K562 (cell line): Measurements from ENCODE around the gene RBM20. TPM values are rescaled to one million over a fixed set of nuclear protein-coding genes. Genes with fewer than 3 reads are reported as not detected.

Experiments
- ATAC-seq: fragments of 200-7000 bp; cut with Tn5 transposase; 3 replicates; pipeline ENCODE4 v1.9.1; 2020; ENCODE audit warnings: moderate library complexity
- BruUV-seq: library from RNA; stranded (reverse); fragments of 400-500 nt; replicated peaks from 2 replicates; lab custom pipeline; 2021; lab: Mats Ljungman, UMichigan
- CTCF ChIA-PET: fragments of 300-600 bp; formaldehyde crosslinking; extraction: SDS; loops from one replicate; lab custom pipeline; 2021; ENCODE audit warnings: low intra/inter-chr PET ratio; lab: Yijun Ruan, JAX
- POLR2A ChIA-PET: fragments of 300-600, 350-650 bp; sonication (Branson Sonifier 250); formaldehyde crosslinking; extraction: SDS; loops from one replicate; lab custom pipeline; 2021; ENCODE audit warnings: antibody characterized with exemption, inconsistent platforms; lab: Yijun Ruan, JAX
- DNase-seq, 4 experiments: peaks; one replicate each; pipeline versions ENCODE4 v3.0.0 to v3.0.0-alpha.2; 2011 to 2018; ENCODE audit warnings: low spot score in 3 of 4, mixed read lengths in 3 of 4; ENCODE audit errors: extremely low read depth in 1 of 4
- FAIRE-seq: peaks from 2 replicates; lab custom pipeline; 2011; peaks lifted over from hg19 to GRCh38; lab: Jason Lieb, UNC
- H2AFZ ChIP-seq: 2 replicates; pipeline ENCODE4 v1.6.0; 2011; ENCODE audit warnings: low read depth, low read length, control low read depth, inconsistent platforms
- H3K27ac ChIP-seq: fragments of 200-600 bp; 3 replicates; pipeline ENCODE4 v1.8.0; 2011; ENCODE audit warnings: low read depth, mild to moderate bottlenecking, control low read depth, inconsistent platforms, low read length, moderate library complexity, mixed read lengths; ENCODE audit errors: extremely low read depth
- H3K27me3 ChIP-seq, 2 experiments: fragments of 300-600 bp in 1 of 2; 2 replicates in 1 of 2; 3 replicates in 1 of 2; pipeline versions ENCODE4 v1.6.0 to v1.8.0; 2011; ENCODE audit warnings: inconsistent platforms in 2 of 2, low read length in 2 of 2, mild to moderate bottlenecking in 1 of 2, mixed read lengths in 1 of 2, moderate library complexity in 1 of 2; ENCODE audit not compliant: control insufficient read depth in 2 of 2, insufficient read depth in 2 of 2
- H3K36me3 ChIP-seq: fragments of 300-600 bp; 3 replicates; pipeline ENCODE4 v1.8.0; 2011; ENCODE audit warnings: mild to moderate bottlenecking, low read length, inconsistent platforms; ENCODE audit not compliant: control insufficient read depth, insufficient read depth
- H3K4me1 ChIP-seq, 2 experiments: fragments of 200-600 bp in 1 of 2; replicated peaks in 1 of 2; 2 replicates in 1 of 2; 3 replicates in 1 of 2; pipeline versions ENCODE4 v1.5.1 to v1.8.0; 2011; ENCODE audit warnings: inconsistent platforms in 2 of 2, low read length in 2 of 2, mild to moderate bottlenecking in 1 of 2, mixed read lengths in 1 of 2, moderate library complexity in 1 of 2; ENCODE audit not compliant: control insufficient read depth in 2 of 2, insufficient read depth in 2 of 2
- H3K4me2 ChIP-seq: 2 replicates; pipeline ENCODE4 v1.6.1; 2011; ENCODE audit warnings: low read length, control low read depth, inconsistent platforms, mixed read lengths; ENCODE audit not compliant: insufficient read depth
- H3K4me3 ChIP-seq: fragments of 200-600 bp; sonication (generic), shearing (Covaris generic); 2 replicates; pipeline ENCODE4 v1.5.1; 2016; ENCODE audit warnings: control low read depth, inconsistent platforms
- H3K79me2 ChIP-seq: fragments of 200-600 bp; 3 replicates; pipeline ENCODE4 v1.8.0; 2011; ENCODE audit warnings: low read length, inconsistent platforms; ENCODE audit not compliant: control insufficient read depth, insufficient read depth
- H3K9ac ChIP-seq, 2 experiments: 2 replicates each; pipeline versions ENCODE4 v1.6.0 to v1.6.1; 2011; ENCODE audit warnings: low read depth in 2 of 2, low read length in 2 of 2, control low read depth in 1 of 2, inconsistent platforms in 1 of 2, mild to moderate bottlenecking in 1 of 2, mixed read lengths in 1 of 2; ENCODE audit not compliant: insufficient read depth in 1 of 2
- H3K9me1 ChIP-seq: one replicate; pipeline ENCODE4 v1.6.0; 2011; ENCODE audit warnings: inconsistent platforms, mild to moderate bottlenecking, low read length, moderate library complexity; ENCODE audit not compliant: control insufficient read depth, insufficient read depth
- H3K9me3 ChIP-seq: replicated peaks from 2 replicates; pipeline ENCODE4 v1.5.1; 2011; ENCODE audit warnings: low read depth, low read length, inconsistent platforms; ENCODE audit not compliant: control insufficient read depth, insufficient read depth
- H4K20me1 ChIP-seq: replicated peaks from 2 replicates; pipeline ENCODE4 v1.6.1; 2011; ENCODE audit warnings: low read length, inconsistent platforms, mixed read lengths; ENCODE audit not compliant: control insufficient read depth, insufficient read depth
- TAF1 ChIP-seq: IDR thresholded peaks from 2 replicates; pipeline ENCODE4 v1.6.1; 2011; ENCODE audit warnings: mild to moderate bottlenecking, low read length, moderate library complexity; ENCODE audit not compliant: insufficient read depth, control insufficient read depth, severe bottlenecking; ENCODE audit errors: extremely low read depth
- ZBTB40 ChIP-seq, 2 experiments: fragments of 450-650 bp in 1 of 2; sonication (generic) in 1 of 2; formaldehyde crosslinking in 1 of 2; IDR thresholded peaks; 2 replicates each; pipeline versions ENCODE4 v1.7.1 to v1.9.0; 2016 to 2022; ENCODE audit warnings: inconsistent platforms in 1 of 2, mild to moderate bottlenecking in 1 of 2, missing genetic modification reagents in 1 of 2
- ZNF146 ChIP-seq: IDR thresholded peaks from one replicate; pipeline ENCODE4 v1.6.1; 2018; ENCODE audit warnings: missing compliant biosample characterization; ENCODE audit not compliant: unreplicated experiment
- WGBS: fragments of 100-300 bp; shearing (Covaris generic); methylation state at CpG from one replicate; pipeline ENCODE4 v1.1.6; 2016; ENCODE audit warnings: low coverage, mixed read lengths; ENCODE audit not compliant: insufficient coverage; ENCODE audit errors: missing lambda C conversion rate; 5-methylcytosine and 5-hydroxymethylcytosine counted together
- in situ Hi-C: fragments of 300-500 bp; cut with MboI; formaldehyde crosslinking; loops from 4 replicates; pipeline ENCODE4 v1.15.0; 2018; ENCODE audit warnings: inconsistent platforms, mixed read lengths
- intact Hi-C: fragments of 100-400 bp; cut with micrococcal nuclease; formaldehyde crosslinking; loops from 2 replicates; pipeline ENCODE4 v1.14.2; 2022
- polyA plus RNA-seq, 8 experiments: library from polyadenylated mRNA; depleted of rRNA in 4 of 8; stranded (reverse) in 5 of 8; unstranded in 3 of 8; fragments of >200 nt; fragmentation: Nextera tagmentation in 2 of 8; fragmentation: Illumina TruSeq in 1 of 8; extraction: Ambion mirVana in 2 of 8; extraction: Trizol in 1 of 8; gene quantifications; 2 replicates each; pipeline versions ENCODE4 v1.2.1 to v1.2.3, GENCODE V29; 2011 to 2014; ENCODE audit warnings: inconsistent platforms in 1 of 8, missing spikeins in 1 of 8
- total RNA-seq, 7 experiments: library from RNA; depleted of rRNA in 6 of 7; stranded (reverse); fragments of >200 nt in 6 of 7; fragmentation: Illumina TruSeq in 2 of 7; extraction: Trizol in 2 of 7; gene quantifications; 2 replicates each; pipeline versions ENCODE4 v1.2.1 to v1.2.3, GENCODE V29; 2011 to 2021; ENCODE audit warnings: low replicate concordance in 1 of 7

RBM20 gene
- total and polyA plus RNA-seq, 9 of the 15 experiments (the other 6 are each of a cell fraction or from before 2014, with no cell fraction given): 0.63 to 5.7 (median 3.2) TPM

GRCh38 chr10:110656612-110657011 is 12.5 kb downstream of the RBM20 start:
- Histone ChIP-seq H4K20me1 (no peaks in the 10 kb centered on the region), H3K9me1 (no peaks in the 10 kb centered on the region), H2AFZ (no peak overlapping the region), H3K4me3 (no peak overlapping the region), H3K4me2 (no peak overlapping the region), H3K27me3 (no peaks in the 10 kb centered on the region), H3K9ac (no peak overlapping the region), H3K9me3 (no peaks in the 10 kb centered on the region), H3K27ac (no peak overlapping the region), H3K36me3 (no peaks in the 10 kb centered on the region), H3K4me1 (peaks cover 3 to 9% of the 10 kb centered on the region in 2 experiments; a peak in 3 of 5 replicates), H3K79me2 (peaks cover 58% of the 10 kb centered on the region)
- intact Hi-C loops: no loop called here
- ATAC-seq (no peak), FAIRE-seq (no peak), DNase-seq (no peak)
- 88% methylated on average over 4 of the region's 4 CpGs for WGBS
- ChIA-PET CTCF (no interaction called here), POLR2A (no interaction called here)
- no TSS peak for BruUV-seq
- TF ChIP-seq ZNF146 (CRISPR knock-in tag) (peak; percentile 67), ZBTB40 (IDR thresholded peaks at IDR 0.05) (no peak), ZBTB40 (CRISPR knock-in tag; IDR thresholded peaks at IDR 0.05) (no peak), TAF1 (no peak)
- in situ Hi-C loops: no loop called here
